KOPT-K1 (cell line): ENCODE measurements around the gene IDS.
"Not testable (repeated sequence)": the region's sequence is repeated elsewhere in the genome, so short reads cannot be mapped to it uniquely, and the experiment has no call there.

Experiments
- H3K27ac ChIP-seq: fragments of 200-600 bp; sonication (generic); 2 replicates; pipeline ENCODE4 v1.5.1; 2016; ENCODE audit warnings: antibody characterized with exemption, mild to moderate bottlenecking, low read depth, low read length; ENCODE audit not compliant: poor library complexity, severe bottlenecking
- H3K36me3 ChIP-seq: fragments of 200-600 bp; sonication (generic); 2 replicates; pipeline ENCODE4 v1.5.1; 2017; ENCODE audit warnings: antibody characterized with exemption, mild to moderate bottlenecking, low read length, moderate library complexity; ENCODE audit not compliant: insufficient read depth
- H3K9me3 ChIP-seq: fragments of 200-600 bp; sonication (generic); 2 replicates; pipeline ENCODE4 v1.5.1; 2017; ENCODE audit warnings: antibody characterized with exemption, low read length, mild to moderate bottlenecking; ENCODE audit not compliant: insufficient read depth, poor library complexity, severe bottlenecking

Gene IDS

GRCh38 chrX:149515954-149516602 is 11.0 kb upstream of the IDS start:
- Histone ChIP-seq H3K27ac (no peak overlapping the region), H3K36me3 (no peaks in the 10 kb centered on the region), H3K9me3 (no peaks in the 10 kb centered on the region)

GRCh38 chrX:149513825-149514428 is 8.8 kb upstream of the IDS start:
- Histone ChIP-seq H3K27ac (peak overlapping the region; percentile 43), H3K9me3 (no peaks in the 10 kb centered on the region), H3K36me3 (no peaks in the 10 kb centered on the region)

GRCh38 chrX:149512225-149512885 is 7.2 kb upstream of the IDS start:
- Histone ChIP-seq H3K36me3 (no peaks in the 10 kb centered on the region), H3K27ac (peak overlapping the region; percentile 61), H3K9me3 (no peaks in the 10 kb centered on the region)

GRCh38 chrX:149511081-149511480 is 6.0 kb upstream of the IDS start:
- H3K36me3 ChIP-seq: no peaks in the 10 kb centered on the region
- H3K27ac ChIP-seq: no peak overlapping the region
- no peaks in the 10 kb centered on the region for H3K9me3 ChIP-seq

- no peak overlapping the region for H3K27ac ChIP-seq
- H3K36me3 ChIP-seq: no peaks in the 10 kb centered on the region
- H3K9me3 ChIP-seq: no peaks in the 10 kb centered on the region
Observed at GRCh38 chrX:149510386-149510785, 5.3 kb upstream of the IDS start.

- H3K36me3 ChIP-seq: no peaks in the 10 kb centered on the region
- H3K9me3 ChIP-seq: no peaks in the 10 kb centered on the region
- H3K27ac ChIP-seq: no peak overlapping the region
Observed at GRCh38 chrX:149508467-149508866, 3.4 kb upstream of the IDS start.

GRCh38 chrX:149506349-149506748 is 1.2 kb upstream of the IDS start:
- no peaks in the 10 kb centered on the region for H3K9me3 ChIP-seq
- peaks cover 12% of the 10 kb centered on the region; the same call in 1 of the 2 replicates for H3K36me3 ChIP-seq
- H3K27ac ChIP-seq: no peak overlapping the region

GRCh38 chrX:149505671-149506070 is 565 bp upstream of the IDS start:
- Histone ChIP-seq H3K36me3 (peaks cover 19% of the 10 kb centered on the region), H3K9me3 (no peaks in the 10 kb centered on the region), H3K27ac (peak overlapping the region; percentile 50)

- H3K9me3 ChIP-seq: no peaks in the 10 kb centered on the region
- peak overlapping the region; percentile 50 for H3K27ac ChIP-seq
- peaks cover 30% of the 10 kb centered on the region for H3K36me3 ChIP-seq
Observed at GRCh38 chrX:149504226-149504914, 736 bp downstream of the IDS start.

- H3K36me3 ChIP-seq: peaks cover 31% of the 10 kb centered on the region
- not testable (repeated sequence) for H3K9me3 ChIP-seq, H3K27ac ChIP-seq
Observed at GRCh38 chrX:149503446-149503845, 1.7 kb downstream of the IDS start.

GRCh38 chrX:149502923-149503322 is 2.2 kb downstream of the IDS start:
- peaks cover 36% of the 10 kb centered on the region for H3K36me3 ChIP-seq
- H3K9me3 ChIP-seq, H3K27ac ChIP-seq: not testable (repeated sequence)

GRCh38 chrX:149499766-149500165 is 5.3 kb downstream of the IDS start:
- peaks cover 67% of the 10 kb centered on the region for H3K36me3 ChIP-seq
- H3K9me3 ChIP-seq: no peaks in the 10 kb centered on the region
- no peak overlapping the region for H3K27ac ChIP-seq

GRCh38 chrX:149498767-149499166 is 6.3 kb downstream of the IDS start:
- Histone ChIP-seq H3K9me3 (no peaks in the 10 kb centered on the region), H3K27ac (no peak overlapping the region), H3K36me3 (peaks cover 77% of the 10 kb centered on the region)

- Histone ChIP-seq H3K36me3 (peaks cover 88% of the 10 kb centered on the region), H3K9me3 (no peaks in the 10 kb centered on the region), H3K27ac (no peak overlapping the region)
Observed at GRCh38 chrX:149497626-149498025, 7.5 kb downstream of the IDS start.

GRCh38 chrX:149497054-149497453 is 8.1 kb downstream of the IDS start:
- H3K9me3 ChIP-seq: no peaks in the 10 kb centered on the region
- H3K36me3 ChIP-seq: peaks cover 88% of the 10 kb centered on the region
- H3K27ac ChIP-seq: no peak overlapping the region
